ENCODE data around the gene USE1. TPM values are rescaled to one million over a fixed set of nuclear protein-coding genes. Genes with fewer than 3 reads are reported as not detected.
"Not testable (repeated sequence)": the region's sequence is repeated elsewhere in the genome, so short reads cannot be mapped to it uniquely, and the experiment has no call there.

The USE1 gene, protein sequence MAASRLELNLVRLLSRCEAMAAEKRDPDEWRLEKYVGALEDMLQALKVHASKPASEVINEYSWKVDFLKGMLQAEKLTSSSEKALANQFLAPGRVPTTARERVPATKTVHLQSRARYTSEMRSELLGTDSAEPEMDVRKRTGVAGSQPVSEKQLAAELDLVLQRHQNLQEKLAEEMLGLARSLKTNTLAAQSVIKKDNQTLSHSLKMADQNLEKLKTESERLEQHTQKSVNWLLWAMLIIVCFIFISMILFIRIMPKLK
- 6.9 and 14.4 TPM in 2 replicates for total RNA-seq (2014; rRNA removed; shearing (Covaris generic))

GRCh38 chr19:17215127-17215971, at the start of gene USE1:
Gene USE1, plus strand, starts transcription at chr19:17215357. Its CDS starts 49 bp downstream, at chr19:17215406.
- Histone ChIP-seq H3K4me3 (ENCODE audit: insufficient read depth, low read depth, low read length) (peak within 1 kb of the TSS; percentile 62), H3K36me3 (replicated peaks; ENCODE audit: control insufficient read depth, insufficient read depth, low read length) (peaks cover 4% of the 10 kb centered on the region), H3K27me3 (ENCODE audit: control insufficient read depth, insufficient read depth, low read length) (no peaks in the 10 kb centered on the region)
- DNase-seq = peak; percentile 98

DNA sequence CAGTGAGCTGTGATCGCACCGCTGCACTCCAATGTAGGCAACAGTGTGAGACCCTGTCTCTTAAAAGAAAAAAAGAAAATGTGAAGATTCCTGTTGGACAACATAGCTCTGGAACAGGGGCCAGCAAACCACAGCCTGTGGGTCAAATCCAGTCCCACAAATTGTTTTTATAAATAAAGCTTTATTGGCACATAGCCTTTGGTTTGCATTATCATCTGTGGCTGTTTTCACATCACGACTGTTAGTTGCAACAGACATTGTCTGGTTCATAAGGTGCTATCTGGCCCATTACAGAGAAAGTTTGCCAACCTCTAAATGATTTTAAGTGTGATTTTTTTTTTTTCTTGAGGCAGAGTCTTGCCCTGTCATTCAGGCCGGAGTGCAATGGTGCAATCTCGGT, 49.4 kb upstream of the USE1 start:
- no peak overlapping the region for H3K4me3 ChIP-seq (ENCODE audit: insufficient read depth, low read depth, low read length)
- no peak for DNase-seq
- no peaks in the 10 kb centered on the region for H3K27me3 ChIP-seq (ENCODE audit: control insufficient read depth, insufficient read depth, low read length)
- H3K36me3 ChIP-seq (replicated peaks; ENCODE audit: control insufficient read depth, insufficient read depth, low read length) = peaks cover 24% of the 10 kb centered on the region

- peaks cover 16% of the 10 kb centered on the region for H3K36me3 ChIP-seq (replicated peaks; ENCODE audit: control insufficient read depth, insufficient read depth, low read length)
Measured at GRCh38 chr19:17170538-17171297, 44.4 kb upstream of the USE1 start.

DNA sequence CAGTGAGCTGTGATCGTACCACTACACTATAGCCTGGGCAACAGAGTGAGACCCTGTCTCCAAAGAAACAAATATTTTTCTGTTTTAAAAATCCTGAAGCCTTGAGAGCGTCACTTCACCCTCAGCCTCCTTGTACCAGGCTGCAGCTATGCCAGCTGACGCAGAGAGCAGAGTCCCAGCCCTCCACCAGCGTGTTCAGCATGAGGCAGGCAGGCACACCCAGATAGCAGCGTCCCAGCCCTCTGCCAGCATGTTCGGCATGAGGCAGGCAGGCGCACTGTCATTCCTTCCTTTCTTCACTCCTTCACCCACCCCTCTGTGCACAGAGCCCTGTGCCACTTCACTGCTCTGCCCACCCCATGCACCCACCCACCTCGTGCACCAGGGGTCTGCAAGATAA, 43.3 kb upstream of the USE1 start:
- DNase-seq = no peak
- peaks cover 17% of the 10 kb centered on the region for H3K36me3 ChIP-seq (replicated peaks; ENCODE audit: control insufficient read depth, insufficient read depth, low read length)
- H3K27me3 ChIP-seq (ENCODE audit: control insufficient read depth, insufficient read depth, low read length) = no peaks in the 10 kb centered on the region
- H3K4me3 ChIP-seq (ENCODE audit: insufficient read depth, low read depth, low read length) = no peak overlapping the region

More at GRCh38 chr19:17170538-17171297, 44.4 kb upstream of the USE1 start:
- Histone ChIP-seq H3K4me3 (ENCODE audit: insufficient read depth, low read depth, low read length) (no peak overlapping the region), H3K27me3 (ENCODE audit: control insufficient read depth, insufficient read depth, low read length) (no peaks in the 10 kb centered on the region)
- no peak for DNase-seq

- no peaks in the 10 kb centered on the region for H3K27me3 ChIP-seq (ENCODE audit: control insufficient read depth, insufficient read depth, low read length)
- H3K4me3 ChIP-seq (ENCODE audit: insufficient read depth, low read depth, low read length) = no peak overlapping the region
- H3K36me3 ChIP-seq (replicated peaks; ENCODE audit: control insufficient read depth, insufficient read depth, low read length) = peaks cover 17% of the 10 kb centered on the region
- no peak for DNase-seq
Measured at GRCh38 chr19:17172624-17173345, 42.4 kb upstream of the USE1 start.

- Histone ChIP-seq H3K27me3 (ENCODE audit: control insufficient read depth, insufficient read depth, low read length) (no peaks in the 10 kb centered on the region), H3K4me3 (ENCODE audit: insufficient read depth, low read depth, low read length) (no peak overlapping the region), H3K36me3 (replicated peaks; ENCODE audit: control insufficient read depth, insufficient read depth, low read length) (peaks cover 5% of the 10 kb centered on the region)
- DNase-seq = no peak
Measured at GRCh38 chr19:17178291-17178690, 36.9 kb upstream of the USE1 start.

DNA sequence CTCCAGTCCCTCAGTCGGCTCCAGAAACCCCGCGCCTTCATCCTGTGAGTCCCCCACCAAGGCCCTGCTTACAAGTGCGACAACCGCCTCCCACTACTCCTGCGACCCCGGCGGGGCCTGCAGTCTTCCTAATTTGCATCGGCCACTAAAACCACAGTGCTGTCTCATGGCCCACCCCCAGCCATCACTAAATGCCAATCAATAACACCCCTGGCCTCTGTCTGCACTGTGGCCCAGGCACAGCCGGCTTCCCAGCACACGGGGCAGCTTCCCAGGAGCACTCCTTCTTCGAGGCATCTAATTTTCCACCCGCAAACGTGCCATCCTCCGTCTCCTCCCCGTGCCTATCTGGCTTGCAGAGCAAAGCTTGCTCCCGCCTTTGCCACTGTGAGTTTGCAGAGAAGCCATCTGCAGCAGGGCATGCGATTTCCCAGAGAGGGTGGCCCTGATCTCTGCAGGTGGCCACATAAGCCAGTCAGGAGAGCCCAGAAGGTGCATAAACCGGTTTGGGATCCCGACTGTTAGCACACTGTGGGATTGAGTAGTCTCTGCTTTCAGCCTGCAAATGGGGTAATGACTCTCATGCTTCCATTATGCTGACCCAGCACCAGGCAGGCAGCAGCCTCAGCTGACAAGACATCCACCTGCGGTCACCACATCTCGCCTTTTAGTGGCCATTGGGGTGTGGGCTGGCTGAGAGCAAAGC, 34.0 kb upstream of the USE1 start:
- no peaks in the 10 kb centered on the region for H3K27me3 ChIP-seq (ENCODE audit: control insufficient read depth, insufficient read depth, low read length)
- peak; percentile 82 for DNase-seq
- peaks cover 4% of the 10 kb centered on the region for H3K36me3 ChIP-seq (replicated peaks; ENCODE audit: control insufficient read depth, insufficient read depth, low read length)
- H3K4me3 ChIP-seq (ENCODE audit: insufficient read depth, low read depth, low read length) = no peak overlapping the region

DNA sequence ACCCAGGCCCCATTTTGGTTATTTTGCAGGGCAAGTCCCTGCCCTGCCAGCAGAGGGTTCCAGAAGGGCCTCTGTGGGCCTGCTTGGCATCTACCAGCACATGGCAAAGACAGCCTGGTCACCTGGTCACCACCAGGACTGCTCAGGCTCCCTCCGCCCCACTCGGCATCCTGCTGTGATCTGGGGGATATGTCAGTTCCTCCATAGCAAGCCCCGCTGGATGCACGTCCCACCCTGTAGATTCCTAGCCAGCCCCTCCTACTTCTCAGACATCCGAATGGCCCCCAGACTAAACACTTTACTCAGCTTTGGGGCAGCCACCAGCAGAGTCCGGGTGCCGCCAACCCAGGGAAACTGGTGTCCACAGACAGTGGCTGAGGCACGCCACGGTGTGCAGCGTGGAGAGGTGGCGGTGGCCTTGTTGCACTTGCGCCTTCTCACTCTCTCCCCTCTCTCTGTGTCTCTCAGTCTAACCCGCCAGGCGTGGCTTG, 31.8 kb upstream of the USE1 start:
- peaks cover 9% of the 10 kb centered on the region for H3K36me3 ChIP-seq (replicated peaks; ENCODE audit: control insufficient read depth, insufficient read depth, low read length)
- DNase-seq = no peak
- no peaks in the 10 kb centered on the region for H3K27me3 ChIP-seq (ENCODE audit: control insufficient read depth, insufficient read depth, low read length)
- no peak overlapping the region for H3K4me3 ChIP-seq (ENCODE audit: insufficient read depth, low read depth, low read length)

DNA sequence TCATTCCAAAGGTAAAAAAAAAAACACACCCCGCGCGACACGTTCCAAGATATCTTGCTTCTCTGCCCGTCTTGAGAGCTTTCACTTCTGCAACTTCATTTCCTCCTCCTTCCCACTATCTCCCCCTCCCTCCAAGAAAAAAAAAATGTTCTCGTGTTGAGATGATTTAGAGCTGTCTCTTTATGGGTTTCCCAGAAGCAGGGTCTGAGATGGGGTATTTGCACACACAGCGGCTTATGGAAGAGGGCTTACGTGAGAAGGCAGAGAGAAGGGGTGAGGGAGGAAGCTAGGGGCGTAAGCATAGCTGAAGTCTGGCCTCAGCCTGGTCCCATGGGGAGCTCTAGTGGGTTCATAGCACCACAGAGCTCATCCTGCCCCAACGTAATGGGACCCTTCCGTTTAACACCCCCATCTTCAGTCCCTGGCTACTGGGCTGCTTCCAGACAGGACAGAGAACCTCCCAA, 31.3 kb upstream of the USE1 start:
- Histone ChIP-seq H3K36me3 (replicated peaks; ENCODE audit: control insufficient read depth, insufficient read depth, low read length) (peaks cover 9% of the 10 kb centered on the region), H3K27me3 (ENCODE audit: control insufficient read depth, insufficient read depth, low read length) (no peaks in the 10 kb centered on the region), H3K4me3 (ENCODE audit: insufficient read depth, low read depth, low read length) (no peak overlapping the region)
- no peak for DNase-seq

- no peak for DNase-seq
- peaks cover 12% of the 10 kb centered on the region for H3K36me3 ChIP-seq (replicated peaks; ENCODE audit: control insufficient read depth, insufficient read depth, low read length)
- H3K27me3 ChIP-seq (ENCODE audit: control insufficient read depth, insufficient read depth, low read length) = no peaks in the 10 kb centered on the region
- H3K4me3 ChIP-seq (ENCODE audit: insufficient read depth, low read depth, low read length) = no peak overlapping the region
Measured at GRCh38 chr19:17184371-17184841, 30.8 kb upstream of the USE1 start.

GRCh38 chr19:17185590-17185989, 29.6 kb upstream of the USE1 start:
- no peaks in the 10 kb centered on the region for H3K27me3 ChIP-seq (ENCODE audit: control insufficient read depth, insufficient read depth, low read length)
- DNase-seq = no peak
- H3K4me3 ChIP-seq (ENCODE audit: insufficient read depth, low read depth, low read length) = no peak overlapping the region
- H3K36me3 ChIP-seq (replicated peaks; ENCODE audit: control insufficient read depth, insufficient read depth, low read length) = peaks cover 12% of the 10 kb centered on the region

DNA sequence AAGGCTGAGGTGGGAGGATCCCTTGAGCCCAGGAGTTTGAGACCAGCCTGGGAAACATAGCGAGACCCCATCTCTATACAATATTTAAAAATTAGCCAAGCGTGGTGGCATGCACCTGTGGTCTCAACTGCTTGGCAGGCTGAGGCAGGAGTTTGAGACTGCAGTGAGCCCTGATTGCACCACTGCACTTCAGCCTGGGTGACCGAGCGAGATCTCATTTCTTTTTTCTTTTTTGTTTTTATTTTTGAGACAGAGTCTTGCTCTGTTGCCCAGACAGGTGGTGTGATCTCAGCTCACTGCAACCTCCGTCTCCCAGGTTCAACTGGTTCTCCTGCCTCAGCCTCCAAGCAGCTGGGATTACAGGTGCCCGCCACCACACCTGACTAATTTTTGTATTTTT, 23.4 kb upstream of the USE1 start:
- H3K27me3 ChIP-seq (ENCODE audit: control insufficient read depth, insufficient read depth, low read length); DNase-seq; H3K4me3 ChIP-seq (ENCODE audit: insufficient read depth, low read depth, low read length): not testable (repeated sequence)
- H3K36me3 ChIP-seq (replicated peaks; ENCODE audit: control insufficient read depth, insufficient read depth, low read length) = peaks cover 21% of the 10 kb centered on the region

DNA sequence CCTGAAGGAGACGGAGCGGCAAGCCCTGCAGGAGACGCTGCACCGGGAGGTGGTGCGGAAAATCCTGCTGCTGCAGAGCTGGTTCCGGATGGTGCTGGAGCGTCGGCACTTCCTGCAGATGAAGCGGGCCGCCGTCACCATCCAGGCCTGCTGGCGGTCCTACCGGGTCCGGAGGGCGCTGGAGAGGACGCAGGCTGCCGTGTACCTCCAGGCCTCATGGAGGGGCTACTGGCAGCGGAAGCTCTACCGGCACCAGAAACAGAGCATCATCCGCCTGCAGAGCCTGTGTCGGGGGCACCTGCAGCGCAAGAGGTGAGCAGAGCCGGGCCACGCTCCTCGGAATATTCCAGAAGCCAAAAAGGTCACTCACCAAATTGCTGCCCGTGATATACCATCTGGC, 22.4 kb upstream of the USE1 start:
- peaks cover 17% of the 10 kb centered on the region for H3K36me3 ChIP-seq (replicated peaks; ENCODE audit: control insufficient read depth, insufficient read depth, low read length)
- no peak for DNase-seq
- no peak overlapping the region for H3K4me3 ChIP-seq (ENCODE audit: insufficient read depth, low read depth, low read length)
- H3K27me3 ChIP-seq (ENCODE audit: control insufficient read depth, insufficient read depth, low read length) = no peaks in the 10 kb centered on the region

Data from H7 (cell line).